Measurements from ENCODE around the gene ACACA.

Gene ACACA

DNA sequence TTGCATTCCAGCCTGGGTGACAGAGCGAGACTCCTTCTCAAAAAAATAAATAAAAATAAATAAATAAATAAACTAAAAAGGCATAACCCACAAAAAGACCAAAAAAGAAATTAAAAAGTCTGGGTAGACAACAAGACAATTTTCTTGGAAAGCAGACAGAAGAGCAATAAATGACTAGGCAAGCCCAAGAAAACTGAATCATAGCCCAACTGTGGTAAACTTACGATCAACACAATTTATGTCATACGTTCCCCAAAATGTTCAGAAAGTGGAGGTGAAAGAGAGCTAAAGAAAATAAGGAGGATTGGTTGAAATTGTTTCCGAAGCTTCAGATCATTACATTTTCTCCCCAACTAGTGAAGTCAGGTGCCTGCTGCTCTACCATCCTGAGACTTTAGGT lies 62.1 kb downstream of the ACACA start:
- no peak for DNase-seq (ENCODE audit: low read depth, low spot score)

DNA sequence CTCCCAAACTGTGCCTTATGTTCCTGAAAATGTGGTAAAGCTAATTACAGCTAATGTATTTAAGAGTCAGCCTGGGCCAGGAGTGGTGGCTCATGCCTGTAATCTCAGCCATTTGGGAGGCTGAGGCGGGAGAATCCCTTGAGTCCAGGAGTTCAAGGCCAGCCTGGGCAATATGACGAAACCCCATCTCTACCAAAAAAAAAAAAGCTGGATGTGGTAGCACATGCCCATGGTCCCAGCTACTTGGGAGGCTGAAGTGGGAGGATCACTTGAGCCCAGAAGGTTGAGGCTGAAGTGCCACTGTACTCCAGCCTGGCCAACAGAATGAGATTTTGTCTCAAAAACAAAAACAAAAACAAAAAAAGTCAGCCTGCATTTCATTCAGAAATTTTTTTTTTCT lies 64.0 kb downstream of the ACACA start:
- DNase-seq (ENCODE audit: low read depth, low spot score) = no peak

DNA sequence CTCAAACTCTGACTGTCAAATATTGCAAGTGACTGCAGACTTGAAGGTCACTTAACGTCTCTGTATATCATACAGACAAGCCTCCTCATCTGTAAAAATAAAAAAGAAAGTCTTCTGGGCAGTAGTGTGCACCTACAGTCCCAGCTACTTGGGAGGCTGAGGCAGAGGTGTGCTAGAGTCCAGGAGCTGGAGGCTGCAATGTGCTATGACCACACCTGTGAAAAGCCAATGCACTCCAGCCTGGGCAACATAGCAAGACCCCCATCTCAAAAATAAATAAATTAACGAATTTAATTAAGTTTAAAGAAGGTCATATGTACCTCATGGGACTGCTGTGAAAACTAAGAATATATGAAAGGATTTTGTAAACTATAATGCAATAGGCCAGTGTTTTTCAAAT lies 65.8 kb downstream of the ACACA start:
- DNase-seq (ENCODE audit: low read depth, low spot score) = no peak

DNA sequence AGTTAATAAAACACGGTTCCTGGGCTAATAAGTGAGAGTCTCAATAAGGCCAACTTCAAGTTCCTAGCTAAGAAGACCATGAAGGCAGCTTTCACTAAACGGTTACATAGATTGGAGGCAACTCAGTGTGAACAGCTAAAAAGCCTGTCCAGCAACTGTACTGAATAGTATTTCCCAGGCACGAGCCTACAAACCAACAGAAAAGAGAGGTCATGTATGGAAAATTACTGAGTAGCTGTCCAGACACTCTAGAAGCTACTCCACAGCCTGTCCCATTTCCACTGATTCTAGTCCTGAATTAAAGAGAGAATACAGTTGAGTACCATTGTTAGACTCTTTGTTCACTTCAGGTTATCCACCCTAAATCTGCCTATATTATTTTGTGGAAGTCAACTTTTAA lies 67.3 kb downstream of the ACACA start:
- no peak for DNase-seq (ENCODE audit: low read depth, low spot score)

DNA sequence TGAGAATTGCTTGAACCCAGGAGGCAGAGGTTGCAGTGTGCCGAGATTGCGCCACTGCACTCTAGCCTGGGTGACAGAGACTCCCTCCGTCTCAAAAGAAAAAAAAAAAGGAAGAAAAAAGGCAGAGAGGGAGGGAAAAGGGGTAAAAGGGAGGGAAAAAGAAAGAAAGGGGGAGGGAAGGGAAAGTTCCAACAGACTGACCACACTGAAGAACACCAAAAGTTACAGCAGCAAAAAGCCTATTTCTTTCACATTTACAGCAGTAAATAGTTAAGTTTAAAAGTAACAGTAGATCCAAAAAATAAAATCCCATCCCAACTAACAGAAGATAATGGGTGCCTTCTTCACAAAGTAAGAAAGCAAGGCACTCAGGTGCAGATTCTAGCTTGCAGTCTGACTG lies 67.8 kb downstream of the ACACA start:
- DNase-seq (ENCODE audit: low read depth, low spot score) = no peak

DNA sequence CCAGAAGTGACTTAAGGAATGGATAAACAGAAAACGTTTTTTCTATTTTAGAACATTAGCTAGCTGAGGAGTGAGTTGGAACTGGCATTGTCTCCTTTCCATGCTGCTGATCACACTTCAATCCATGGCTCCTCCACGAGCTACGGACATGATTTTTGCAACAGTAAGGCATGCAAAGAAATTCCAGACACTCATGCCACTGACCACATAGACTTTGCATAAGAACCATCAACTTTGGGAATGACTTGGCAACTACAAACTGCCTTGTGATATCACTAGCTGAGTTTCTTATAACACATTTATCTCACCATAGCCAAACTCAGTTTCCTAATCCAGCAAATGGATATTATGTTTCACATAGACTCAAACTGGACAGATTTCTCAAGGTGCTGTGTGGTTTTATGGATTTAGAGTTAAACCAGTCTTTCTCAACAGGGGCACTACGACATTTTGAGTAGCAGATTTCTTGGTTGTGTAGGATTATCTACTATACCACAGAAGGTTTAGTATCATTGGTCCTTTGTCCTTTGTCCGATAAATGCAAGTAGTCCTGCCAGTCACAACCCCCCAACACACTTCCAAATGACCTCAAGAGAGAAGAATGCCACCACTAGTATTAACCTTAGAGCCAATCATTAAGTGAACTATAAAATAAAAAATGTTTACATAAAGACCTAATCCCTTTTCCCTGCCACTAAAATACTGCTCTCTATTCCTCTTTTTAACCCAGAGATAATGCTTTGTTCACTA lies 79.1 kb downstream of the ACACA start:
- no peak for DNase-seq (ENCODE audit: low read depth, low spot score)

DNA sequence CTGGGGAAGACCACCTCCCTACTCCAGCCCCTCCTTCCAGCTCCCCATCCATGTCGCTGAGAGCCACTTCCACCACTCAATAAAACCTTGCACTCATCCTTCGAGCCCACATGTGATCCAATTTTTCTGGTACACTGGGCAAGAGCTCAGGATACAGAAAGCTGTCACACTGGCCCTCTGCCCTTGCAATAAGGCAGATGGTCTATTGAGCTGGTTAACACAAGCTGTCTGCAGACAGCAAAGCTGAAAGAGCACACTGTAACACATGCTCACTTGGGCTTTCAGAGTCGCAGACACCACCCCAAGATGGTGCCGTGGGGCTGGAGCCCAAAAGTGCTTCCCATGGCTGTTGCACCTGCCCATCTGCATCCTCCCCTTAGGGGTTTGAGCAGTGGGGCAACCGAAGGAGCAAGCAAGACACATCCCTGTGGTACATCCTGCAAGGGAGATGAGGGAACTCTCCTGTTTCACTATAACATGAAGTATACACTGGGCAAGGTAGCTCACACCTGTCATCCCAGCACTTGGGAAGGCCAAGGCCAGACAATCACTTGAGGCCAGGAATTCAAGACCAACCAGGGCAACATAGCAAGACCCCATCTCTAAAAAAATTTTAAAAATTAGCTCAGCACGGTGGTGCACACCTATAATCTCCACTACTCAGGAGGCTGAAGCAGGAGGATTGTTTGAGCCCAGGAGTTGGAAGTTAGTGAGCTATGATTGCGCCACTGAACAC lies 83.6 kb downstream of the ACACA start:
- no peak for DNase-seq (ENCODE audit: low read depth, low spot score)

DNA sequence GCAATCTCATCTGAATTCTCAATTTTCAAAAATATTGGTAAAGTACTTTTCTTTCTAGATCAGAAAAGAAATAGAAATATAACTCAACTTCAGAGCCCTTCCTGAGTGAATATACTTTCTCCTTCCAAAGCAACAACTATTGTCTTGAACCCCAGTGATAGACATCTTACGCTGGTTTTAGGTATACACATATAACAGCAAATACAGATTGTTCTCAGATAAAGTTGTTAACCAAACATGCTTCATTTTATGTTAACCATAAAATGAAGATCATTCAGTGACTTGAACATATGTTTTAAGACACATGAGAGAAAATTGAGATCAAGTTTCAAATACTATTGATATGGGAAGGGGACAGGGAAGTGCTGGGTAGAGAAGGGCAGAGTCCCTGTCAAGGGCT lies 84.5 kb downstream of the ACACA start:
- DNase-seq (ENCODE audit: low read depth, low spot score) = no peak

DNA sequence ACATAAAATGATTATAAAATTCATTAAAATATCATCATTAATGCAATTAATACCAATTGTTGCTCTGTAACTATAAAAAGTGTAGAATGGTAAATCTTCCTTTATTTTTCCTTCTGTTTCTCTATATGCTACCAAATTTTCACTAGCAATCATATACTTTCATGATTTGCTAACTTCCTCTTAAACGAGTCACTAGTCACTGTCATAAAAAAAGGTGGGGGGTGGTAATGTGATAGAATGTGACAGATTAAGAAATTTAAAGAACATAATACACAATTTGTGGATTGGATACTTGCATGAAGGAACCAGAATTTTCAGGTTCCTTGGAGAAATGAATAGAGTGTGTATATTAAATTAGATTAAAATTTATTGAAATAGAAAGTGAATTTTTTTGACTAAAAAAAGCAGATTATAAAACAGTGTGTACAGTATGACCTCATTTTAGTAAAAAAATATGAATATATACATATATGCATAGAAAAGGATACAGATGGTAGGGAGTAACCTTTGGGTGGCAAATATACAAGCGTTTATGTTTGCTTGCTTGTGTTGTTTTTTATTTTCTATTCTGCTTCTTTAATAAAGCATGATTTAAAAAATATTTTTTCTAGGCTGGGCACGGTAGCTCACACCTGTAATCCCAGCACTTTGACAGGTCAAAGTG lies 87.6 kb downstream of the ACACA start:
- DNase-seq (ENCODE audit: low read depth, low spot score) = no peak

DNA sequence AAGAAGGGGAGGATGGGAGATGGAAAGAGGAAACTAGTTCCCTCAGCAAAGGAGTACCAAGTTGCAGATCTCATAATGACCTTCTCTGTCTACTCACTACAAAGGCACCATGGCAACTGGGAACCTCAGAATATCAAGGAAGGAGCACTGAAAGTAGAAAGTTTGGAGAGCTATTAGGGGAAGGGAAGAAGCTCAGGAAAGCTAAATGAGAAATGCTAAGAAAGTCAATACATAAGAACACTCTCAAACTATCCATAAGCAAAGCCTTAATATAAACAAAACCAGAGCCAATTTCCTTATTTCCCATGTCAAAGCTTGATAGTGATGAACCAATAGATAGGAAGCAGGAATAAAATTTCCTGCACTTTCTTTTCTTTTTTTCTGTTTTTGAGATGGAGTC lies 88.8 kb downstream of the ACACA start:
- DNase-seq (ENCODE audit: low read depth, low spot score) = no peak

DNA sequence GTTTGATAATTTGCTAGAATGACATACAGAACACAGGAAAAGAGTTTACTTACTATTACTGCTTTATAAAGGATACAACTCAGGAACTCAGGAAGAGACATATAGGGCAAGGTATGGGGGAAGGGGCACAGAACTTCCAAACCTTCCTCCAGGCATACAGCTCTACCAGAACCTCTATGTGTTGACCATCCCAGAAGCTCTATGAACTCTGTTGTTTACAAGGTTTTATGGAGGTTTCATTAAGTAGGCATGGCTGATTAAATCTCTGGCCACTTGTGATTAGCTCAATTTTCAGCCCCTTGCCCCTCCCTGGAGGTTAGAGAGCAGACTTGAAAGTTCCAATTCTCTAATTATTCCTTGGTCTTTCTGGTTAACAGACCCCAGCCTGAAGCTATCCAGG lies 91.0 kb downstream of the ACACA start:
- DNase-seq (ENCODE audit: low read depth, low spot score) = no peak

DNA sequence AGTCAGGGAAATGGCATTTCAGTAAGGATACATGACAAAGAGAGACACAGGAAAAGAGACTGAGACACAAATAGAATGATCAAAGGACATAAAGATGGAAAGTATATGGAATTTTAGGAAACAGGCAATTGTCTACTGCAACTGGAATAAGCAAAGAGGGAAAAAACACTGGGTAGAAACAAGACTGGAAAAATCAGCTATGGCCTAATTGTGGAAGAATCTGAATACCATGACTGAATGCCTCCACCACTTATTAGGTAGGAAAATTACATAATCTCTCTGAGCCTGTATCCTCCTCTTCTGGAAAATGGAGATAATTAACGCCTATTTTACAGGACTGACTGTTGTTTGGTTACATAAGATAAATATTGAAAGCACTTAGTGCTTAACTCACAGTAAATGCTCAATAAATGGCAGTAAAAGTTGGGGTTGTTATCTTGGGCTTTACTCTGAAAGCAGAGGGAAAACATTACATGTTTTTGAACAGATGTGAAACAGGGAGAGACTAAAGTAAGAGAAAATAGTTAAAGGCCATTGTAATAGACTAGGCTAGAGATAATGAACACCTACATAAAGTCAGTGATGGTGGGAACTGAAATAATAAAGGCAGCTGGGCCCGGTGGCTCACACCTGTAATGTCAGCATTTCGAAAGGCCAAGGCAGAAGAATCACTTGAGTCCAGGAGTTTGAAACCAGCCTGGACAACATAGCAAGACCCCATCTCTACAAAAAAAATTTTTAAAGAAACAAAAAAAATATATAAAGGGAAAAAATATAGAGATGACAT lies 94.3 kb downstream of the ACACA start:
- no peak for DNase-seq (ENCODE audit: low read depth, low spot score)

DNA sequence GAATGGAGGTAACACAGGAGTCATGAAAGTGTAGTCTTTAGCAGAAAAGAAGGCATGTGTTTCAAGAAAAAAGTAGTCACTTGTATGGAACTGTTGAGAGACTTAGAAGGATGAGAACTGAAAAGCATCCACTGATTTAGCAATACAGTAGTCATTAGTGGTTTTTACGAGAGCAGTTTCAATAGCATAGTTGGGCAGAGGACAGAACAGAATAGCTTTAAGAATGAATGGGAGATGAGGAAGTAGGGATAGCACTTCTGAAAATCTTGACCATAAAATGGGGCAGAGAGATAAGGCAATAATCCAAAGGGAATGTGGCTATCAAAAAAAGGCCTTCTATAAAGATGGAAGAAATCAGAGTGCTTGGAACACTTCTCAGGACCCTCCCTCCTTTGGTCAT lies 95.7 kb downstream of the ACACA start:
- DNase-seq (ENCODE audit: low read depth, low spot score) = no peak

DNA sequence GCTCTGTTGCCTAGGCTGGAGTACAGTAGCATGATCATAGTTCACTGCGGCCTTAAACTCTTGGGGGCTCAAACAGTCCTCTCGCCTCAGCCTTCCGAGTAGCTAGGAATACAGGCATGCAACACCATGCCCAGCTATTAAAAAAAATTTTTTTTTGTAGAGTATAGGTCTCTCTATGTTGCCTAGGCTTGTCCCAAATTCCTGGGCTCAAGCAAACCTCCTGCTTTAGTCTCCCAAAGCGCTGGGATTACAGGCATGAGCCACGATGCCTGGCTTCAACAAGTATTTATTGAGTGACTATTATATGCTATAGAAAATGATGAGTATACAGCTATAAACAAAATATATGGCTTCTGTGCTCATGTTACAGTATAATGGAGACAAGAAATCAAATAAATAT lies 97.6 kb downstream of the ACACA start:
- DNase-seq (ENCODE audit: low read depth, low spot score) = no peak

DNA sequence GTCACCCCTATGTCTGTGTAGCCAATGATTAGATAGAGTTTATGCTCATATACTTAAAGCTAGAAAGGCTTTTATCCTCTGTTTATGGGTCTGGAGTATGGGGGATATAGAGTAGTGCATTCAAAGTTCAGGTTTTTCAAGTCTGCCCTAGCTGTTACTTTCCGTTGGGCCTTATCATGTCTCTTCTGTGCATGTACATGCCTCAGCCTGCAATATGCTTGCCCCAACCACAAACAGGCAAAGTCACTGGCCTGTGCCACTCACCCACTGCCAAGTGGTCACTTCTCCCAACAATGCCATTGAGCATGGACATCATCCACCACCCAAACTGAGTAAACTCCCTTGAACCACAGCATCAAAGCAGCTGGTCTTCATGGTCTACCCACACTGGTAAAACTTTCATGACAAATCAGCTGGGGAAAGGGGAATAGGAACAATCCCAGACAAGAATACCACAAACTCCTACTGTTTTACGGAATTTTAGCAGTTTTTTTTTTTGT lies 101.2 kb downstream of the ACACA start:
- no peak for DNase-seq (ENCODE audit: low read depth, low spot score)

DNA sequence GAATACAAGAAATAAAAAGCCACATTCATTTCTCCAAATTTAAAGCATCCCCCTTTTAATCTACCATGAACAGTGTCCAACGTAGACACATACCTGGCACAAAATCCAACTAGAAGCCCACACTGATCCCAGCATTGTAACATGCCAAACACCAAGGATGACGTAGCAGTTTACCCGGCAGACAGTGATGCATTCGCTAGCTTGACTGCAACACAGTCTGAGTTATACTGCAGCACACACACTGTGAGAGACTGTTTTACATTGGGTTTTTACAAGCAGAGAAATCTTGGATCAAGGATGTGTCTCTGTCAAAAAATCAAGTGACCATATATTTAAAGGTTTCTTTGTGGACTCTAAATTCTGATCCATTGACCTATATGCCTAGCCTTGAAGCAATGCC lies 105.3 kb downstream of the ACACA start:
- no peak for DNase-seq (ENCODE audit: low read depth, low spot score)

DNA sequence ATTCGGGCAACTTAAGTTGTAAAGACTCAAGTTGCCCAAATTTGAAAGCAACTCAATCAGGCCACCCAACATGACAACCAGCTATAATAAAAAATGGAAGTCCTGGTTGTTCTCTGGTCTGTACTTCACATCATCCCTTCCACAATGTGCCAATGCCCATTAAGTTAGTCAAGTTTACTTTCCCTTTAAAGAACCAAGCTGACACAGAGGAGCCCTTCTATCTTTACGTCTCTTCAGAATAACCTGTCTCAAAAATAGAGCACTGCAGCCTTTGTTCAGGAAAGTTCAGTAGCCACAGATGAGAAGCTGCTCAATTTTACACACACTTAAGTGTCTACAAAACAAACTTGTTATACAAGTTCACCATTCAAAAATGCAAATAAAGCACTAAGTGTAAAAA lies 106.0 kb downstream of the ACACA start:
- DNase-seq (ENCODE audit: low read depth, low spot score) = no peak

DNA sequence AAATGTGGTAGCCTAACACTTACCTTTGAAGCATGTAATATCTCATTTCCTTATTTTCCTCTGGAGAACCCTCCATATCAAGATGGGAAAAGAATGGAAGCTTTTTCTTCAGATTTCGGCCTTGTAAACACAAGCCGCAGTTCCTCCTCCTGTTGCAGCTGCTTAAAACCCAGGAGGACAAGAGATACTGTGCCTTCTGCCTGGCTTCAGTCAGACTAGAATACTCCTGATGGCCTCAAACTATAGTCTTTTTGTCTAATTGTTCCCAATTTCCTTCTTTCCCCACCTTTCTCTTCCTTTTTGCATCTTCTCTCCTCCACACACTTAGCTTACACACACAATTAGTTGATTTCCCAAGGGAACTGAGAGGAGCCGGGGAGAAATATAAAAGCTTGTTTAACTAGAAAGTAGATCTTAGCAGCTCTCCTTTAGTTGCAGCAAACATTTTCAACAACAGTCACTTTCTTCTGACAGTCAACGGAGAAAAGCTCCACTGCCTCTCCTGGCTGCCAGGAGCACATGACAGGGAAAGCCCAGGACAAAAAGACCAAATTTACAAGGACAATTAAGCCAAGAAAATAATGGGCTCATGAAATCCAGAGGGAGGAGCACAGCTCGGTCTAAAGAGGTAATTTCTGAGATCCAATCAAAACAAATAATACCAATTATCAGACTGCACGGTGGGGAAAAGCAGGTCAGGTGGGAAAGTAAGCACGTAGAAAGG lies 107.2 kb downstream of the ACACA start:
- DNase-seq (ENCODE audit: low read depth, low spot score) = no peak

DNA sequence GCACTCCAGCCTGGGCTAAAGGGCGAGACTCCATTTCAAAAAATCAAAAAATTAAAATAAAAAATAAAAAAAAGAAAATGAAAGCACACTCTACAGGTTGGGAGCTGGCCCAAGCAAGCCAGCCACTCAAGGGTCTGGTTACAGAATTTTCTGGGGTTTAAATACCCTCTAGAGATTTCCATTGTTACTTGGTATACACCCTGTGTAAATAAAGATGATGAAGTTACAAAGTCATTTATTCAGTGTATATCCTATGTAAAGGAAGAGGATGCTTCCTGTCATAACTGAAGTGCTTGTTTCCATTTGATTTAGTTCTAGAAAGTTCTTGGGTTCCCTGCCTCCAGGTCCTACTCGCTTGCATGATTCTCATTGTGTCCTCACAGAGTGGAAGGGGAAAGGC lies 110.7 kb downstream of the ACACA start:
- DNase-seq (ENCODE audit: low read depth, low spot score) = no peak

DNA sequence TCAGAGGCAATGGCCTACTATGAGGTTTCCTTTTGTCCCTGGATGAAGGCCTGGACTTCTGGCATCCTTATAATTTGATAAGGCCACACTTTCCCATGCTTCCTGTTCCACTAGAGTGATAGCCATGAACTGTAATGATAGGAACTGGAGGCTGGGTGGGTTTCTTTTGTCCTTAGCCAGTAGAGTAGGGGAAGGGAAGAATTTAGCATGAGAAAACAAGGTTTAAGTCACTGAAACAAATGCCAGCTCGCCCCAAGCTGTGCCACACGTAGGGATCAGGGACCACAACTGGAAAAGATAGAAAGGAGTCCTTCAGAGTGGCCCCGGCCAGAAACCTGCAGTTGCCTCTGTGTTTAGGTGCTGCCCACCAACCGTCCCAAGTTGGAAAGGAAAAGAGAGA lies 111.7 kb downstream of the ACACA start:
- no peak for DNase-seq (ENCODE audit: low read depth, low spot score)

DNA sequence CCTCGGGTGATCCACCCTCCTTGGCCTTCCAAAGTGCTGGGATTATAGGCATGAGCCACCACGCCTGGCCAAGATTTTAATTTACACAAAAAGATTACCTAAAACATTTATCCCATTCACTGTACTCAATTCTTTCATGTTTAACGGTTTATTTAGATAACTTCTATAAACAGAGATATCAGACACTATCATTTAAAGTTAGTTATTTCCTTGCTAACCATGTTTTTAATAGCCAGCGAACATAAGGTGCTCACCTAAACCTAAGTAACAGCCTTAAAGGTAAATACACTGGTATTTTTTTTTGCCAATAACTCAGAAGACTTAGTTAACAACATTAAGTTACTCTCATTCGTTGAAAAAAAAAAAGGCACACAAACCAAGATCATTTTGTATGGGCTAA lies 112.9 kb downstream of the ACACA start:
- no peak for DNase-seq (ENCODE audit: low read depth, low spot score)
